ENCODE data around the gene B4GALT5.
"Not testable (repeated sequence)": the region's sequence is repeated elsewhere in the genome, so short reads cannot be mapped to it uniquely, and the experiment has no call there.

B4GALT5 gene

GRCh38 chr20:49656304-49656703, 57.4 kb downstream of the B4GALT5 start:
- no peak for DNase-seq

GRCh38 chr20:49653925-49654434, 59.7 kb downstream of the B4GALT5 start:
- no peak for DNase-seq

GRCh38 chr20:49649672-49650071, 64.0 kb downstream of the B4GALT5 start:
- no peak for DNase-seq

- no peak for DNase-seq
Observed at GRCh38 chr20:49647550-49647949, 66.1 kb downstream of the B4GALT5 start.

GRCh38 chr20:49646528-49646927, 67.2 kb downstream of the B4GALT5 start:
- DNase-seq, result no peak

GRCh38 chr20:49646126-49646525, 67.6 kb downstream of the B4GALT5 start:
- DNase-seq, result no peak

- no peak for DNase-seq
Observed at GRCh38 chr20:49644980-49645565, 68.6 kb downstream of the B4GALT5 start.

- DNase-seq, result no peak
Observed at GRCh38 chr20:49642816-49643215, 70.9 kb downstream of the B4GALT5 start.

- DNase-seq, result no peak
Observed at GRCh38 chr20:49641683-49642656, 71.7 kb downstream of the B4GALT5 start.

GRCh38 chr20:49637046-49637637, 76.5 kb downstream of the B4GALT5 start:
- no peak for DNase-seq

- no peak for DNase-seq
Observed at GRCh38 chr20:49636447-49636846, 77.2 kb downstream of the B4GALT5 start.

GRCh38 chr20:49635866-49636265, 77.8 kb downstream of the B4GALT5 start:
- DNase-seq, result no peak

GRCh38 chr20:49635166-49635565, 78.5 kb downstream of the B4GALT5 start:
- no peak for DNase-seq

GRCh38 chr20:49634116-49634515, 79.6 kb downstream of the B4GALT5 start:
- DNase-seq, result no peak

GRCh38 chr20:49633643-49634042, 80.0 kb downstream of the B4GALT5 start:
- no peak for DNase-seq

- no peak for DNase-seq
Observed at GRCh38 chr20:49633023-49633422, 80.7 kb downstream of the B4GALT5 start.

- DNase-seq, result no peak
Observed at GRCh38 chr20:49631856-49632418, 81.7 kb downstream of the B4GALT5 start.

GRCh38 chr20:49631061-49631716, 82.5 kb downstream of the B4GALT5 start:
- no peak for DNase-seq

GRCh38 chr20:49630396-49630951, 83.2 kb downstream of the B4GALT5 start:
- DNase-seq, result no peak

GRCh38 chr20:49629606-49630005, 84.1 kb downstream of the B4GALT5 start:
- DNase-seq, result no peak

GRCh38 chr20:49628280-49628679, 85.4 kb downstream of the B4GALT5 start:
- not testable (repeated sequence) for DNase-seq

- no peak for DNase-seq
Observed at GRCh38 chr20:49627329-49627761, 86.3 kb downstream of the B4GALT5 start.
